Spleen (tissue), 3 donors: Measurements from ENCODE around the gene CGREF1.

ENCODE experiments used
- POLR2A ChIP-seq, 3 donors: fragments of 450-650 bp; IDR thresholded peaks; one replicate each; pipeline ENCODE4 v1.5.1; 2017; ENCODE audit warnings: antibody characterized with exemption in 3 of 3, mild to moderate bottlenecking in 1 of 3
- POLR2AphosphoS5 ChIP-seq, 3 donors: sonication (generic); formaldehyde crosslinking; IDR thresholded peaks; one replicate each; pipeline ENCODE4 v1.5.1; 2017; ENCODE audit warnings: antibody characterized with exemption in 3 of 3

- TF ChIP-seq POLR2AphosphoS5 (IDR thresholded peaks at IDR 0.05): no peak
- no peak for TF ChIP-seq POLR2A (IDR thresholded peaks at IDR 0.05)
Measured at GRCh38 chr2:27162151-27163121, 43.5 kb upstream of the CGREF1 start.
